ENCODE measurements around the gene ABLIM1.
A peak's percentile ranks its signal among the peaks of the same experiment; 100 is the strongest.
"Not testable (repeated sequence)": the region's sequence is repeated elsewhere in the genome, so short reads cannot be mapped to it uniquely, and the experiment has no call there.

ABLIM1 gene

DNA sequence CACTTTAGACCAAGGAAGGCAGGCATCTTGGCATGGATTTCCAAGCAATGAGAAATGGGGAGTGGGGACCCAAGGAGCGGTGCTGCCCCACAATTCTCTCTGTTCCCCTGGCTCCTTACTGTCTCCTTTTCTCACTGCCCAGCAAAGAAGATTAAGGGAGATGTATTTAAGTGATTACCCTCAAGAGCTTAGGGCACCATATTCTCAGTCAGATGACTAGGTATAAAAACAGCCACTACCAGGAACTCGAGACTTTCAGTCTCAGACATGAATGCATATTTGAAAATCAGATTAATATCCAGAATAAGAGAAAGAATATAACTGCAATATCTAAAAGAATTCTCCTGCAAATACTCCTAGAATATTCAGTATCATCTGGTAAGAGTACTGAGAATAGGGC, at the start of gene ABLIM1:
Gene ABLIM1 (minus strand): TSS at position 101 of the 400 bp plus-strand sequence. CDS start 75 bp downstream, at position 26.
- DNase-seq = no peak

DNA sequence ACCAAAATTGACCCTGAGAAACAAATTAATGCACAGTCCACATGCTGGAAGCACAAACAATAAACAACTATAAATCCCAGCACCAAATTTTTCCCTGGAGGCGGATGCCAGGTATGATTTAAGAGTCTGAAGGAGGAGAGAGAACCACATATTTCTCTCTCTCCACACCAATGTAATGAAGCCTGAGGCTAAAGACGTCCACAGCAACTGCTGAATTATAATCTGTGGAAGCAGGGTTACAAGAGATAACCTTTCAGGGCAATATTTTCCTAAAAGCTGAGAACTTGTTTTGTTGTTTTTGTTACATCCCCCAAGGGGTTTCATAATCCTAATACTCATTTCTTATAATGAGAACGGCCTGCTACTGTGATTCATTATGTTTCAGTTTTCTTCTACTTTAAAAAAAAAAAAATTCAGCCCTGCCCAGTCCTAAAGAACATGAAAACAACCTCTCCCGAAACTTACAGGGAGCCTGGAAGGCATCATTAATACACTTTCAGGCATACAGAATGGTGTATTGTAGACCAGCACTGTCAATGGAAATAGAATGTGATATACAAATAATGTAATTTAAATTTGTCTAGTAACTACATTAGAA, 48.5 kb upstream of the ABLIM1 start:
- DNase-seq = no peak

GRCh38 chr10:114704679-114705078, 46.6 kb upstream of the ABLIM1 start:
- no peak for DNase-seq

DNA sequence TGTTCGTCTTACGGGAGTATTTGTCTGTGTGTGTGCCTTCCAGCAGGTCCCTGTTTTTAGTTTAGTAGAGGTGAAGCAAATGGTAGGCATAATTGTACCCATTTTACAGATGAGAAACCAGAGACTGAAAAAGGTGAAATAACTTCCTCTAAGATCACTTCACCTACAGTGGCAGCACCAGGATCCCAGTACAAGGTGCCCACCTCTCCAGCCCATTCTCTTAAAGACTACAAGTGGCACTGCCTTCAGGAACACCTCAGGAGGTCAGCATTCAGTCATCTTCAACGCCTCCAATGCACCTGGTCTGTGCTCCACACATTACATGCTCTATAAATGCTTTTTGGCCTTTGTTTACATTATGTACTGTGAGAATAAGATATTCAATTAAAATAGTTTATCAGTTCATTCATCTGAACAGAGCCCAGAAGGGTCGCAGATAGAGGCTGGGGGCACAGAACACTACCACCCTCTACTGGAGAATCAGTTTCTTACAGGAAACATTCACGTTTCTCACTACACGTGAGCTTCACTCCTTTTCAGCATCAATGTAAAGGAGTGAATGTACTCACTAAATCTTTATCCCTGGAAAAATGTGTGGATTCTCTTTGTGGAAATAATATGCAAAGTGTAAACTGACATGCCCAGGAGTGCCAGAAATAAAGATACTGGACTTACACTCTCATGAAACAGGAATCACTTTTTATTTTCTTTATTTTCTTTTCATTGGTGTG, 45.5 kb upstream of the ABLIM1 start:
- DNase-seq = peak; percentile 47

DNA sequence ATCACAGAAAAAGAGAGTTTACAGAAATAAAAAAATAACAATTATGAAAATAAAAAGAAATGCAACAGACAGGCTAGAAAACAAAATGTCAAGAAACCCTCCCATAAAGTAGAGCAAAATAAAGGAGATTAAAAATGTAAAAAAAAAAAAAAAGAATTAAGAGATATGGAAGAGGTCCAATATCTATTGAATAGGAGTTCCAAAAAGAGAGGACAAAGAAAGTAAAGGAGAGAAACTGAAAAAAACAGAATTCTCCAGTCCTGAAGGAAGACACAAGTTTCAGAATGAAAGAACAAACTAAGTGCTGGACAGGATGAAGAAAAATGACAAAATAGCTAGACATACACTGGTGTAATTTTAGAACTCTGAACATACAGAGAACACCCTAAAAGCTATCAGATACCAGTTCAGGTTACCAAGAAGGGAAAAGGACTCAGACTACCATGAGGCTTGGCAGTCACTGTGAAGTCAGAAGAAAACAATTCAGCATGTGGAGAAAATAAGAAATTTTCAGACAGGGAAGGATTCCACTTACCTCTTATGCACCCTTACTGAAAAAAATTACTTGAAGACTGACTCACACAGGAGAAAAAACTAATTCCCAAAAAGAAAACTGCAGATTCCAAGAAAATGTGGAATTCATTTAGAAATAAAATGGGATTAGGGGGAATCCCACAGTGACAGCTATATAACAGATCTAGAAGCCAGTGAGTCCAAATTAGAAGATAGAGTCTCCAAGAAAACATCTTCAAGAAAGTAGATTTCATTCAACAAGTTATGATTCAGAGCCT, 40.4 kb upstream of the ABLIM1 start:
- peak; percentile 45 for DNase-seq

- peak; percentile 86 for DNase-seq
These were observed 39.1 kb upstream of the ABLIM1 start for GRCh38 chr10:114697061-114697598.

DNA sequence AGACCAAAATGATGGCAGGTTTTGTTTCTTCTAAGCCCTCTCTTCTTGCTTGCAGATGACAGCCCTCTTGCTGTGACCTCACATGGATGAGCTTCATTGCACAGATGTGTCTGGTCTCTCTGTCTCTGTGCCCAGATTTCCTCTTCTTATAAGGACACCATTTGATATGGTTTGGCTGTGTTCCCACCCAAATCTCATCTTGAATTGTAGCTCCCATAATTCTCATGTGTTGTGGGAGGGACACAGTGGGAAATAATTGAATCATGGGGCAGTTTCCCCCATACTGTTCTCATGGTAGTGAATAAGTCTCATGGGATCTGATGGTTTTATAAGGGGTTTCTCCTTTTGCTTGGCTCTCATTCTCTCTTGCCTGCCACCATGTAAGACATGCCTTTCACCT, 38.2 kb upstream of the ABLIM1 start:
- DNase-seq = not testable (repeated sequence)

DNA sequence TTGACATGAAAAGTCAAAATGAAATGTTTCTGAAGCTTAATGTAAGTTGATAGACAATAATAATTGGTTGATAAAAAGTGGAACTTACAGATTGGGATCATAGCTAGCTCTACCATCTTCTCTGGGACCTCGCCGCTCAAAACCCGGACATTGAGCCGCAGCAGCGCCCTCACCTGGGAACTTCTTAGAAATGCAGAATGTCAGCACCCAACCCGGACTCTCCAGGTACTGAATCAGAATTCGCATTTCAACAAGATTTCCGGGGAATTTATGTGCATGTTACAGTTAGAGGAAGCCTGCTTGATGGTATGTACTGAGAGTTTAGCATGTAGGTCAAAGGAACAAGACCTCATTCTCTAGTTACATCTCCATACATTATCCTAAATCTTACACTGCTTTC, 36.7 kb upstream of the ABLIM1 start:
- DNase-seq = peak; percentile 35

GRCh38 chr10:114694062-114694461, 36.0 kb upstream of the ABLIM1 start:
- no peak for DNase-seq

DNA sequence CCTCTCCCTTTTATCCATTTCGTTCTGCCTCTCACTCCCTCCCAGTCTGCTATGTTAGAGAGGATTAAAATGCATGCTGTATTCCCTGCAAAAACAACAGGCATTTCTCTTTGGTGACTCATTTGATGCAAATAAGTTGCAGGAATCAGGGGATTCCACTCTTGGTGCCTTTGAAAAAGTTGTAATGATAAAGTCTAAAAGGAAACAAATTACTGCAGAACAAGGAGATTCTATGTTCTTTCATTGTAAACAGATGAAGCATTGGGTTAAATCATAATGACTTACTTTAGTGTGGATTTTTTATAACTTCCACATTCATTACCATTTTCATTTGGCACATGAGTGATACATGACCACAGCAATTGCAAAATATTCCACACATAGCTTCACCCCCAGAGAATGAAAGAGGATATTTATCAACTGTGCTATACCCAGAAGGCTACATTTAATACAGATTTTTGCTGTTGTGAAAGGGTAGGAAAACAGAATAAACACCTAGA, 33.4 kb upstream of the ABLIM1 start:
- DNase-seq = peak; percentile 70

GRCh38 chr10:114688786-114689185, 30.7 kb upstream of the ABLIM1 start:
- DNase-seq = no peak

DNA sequence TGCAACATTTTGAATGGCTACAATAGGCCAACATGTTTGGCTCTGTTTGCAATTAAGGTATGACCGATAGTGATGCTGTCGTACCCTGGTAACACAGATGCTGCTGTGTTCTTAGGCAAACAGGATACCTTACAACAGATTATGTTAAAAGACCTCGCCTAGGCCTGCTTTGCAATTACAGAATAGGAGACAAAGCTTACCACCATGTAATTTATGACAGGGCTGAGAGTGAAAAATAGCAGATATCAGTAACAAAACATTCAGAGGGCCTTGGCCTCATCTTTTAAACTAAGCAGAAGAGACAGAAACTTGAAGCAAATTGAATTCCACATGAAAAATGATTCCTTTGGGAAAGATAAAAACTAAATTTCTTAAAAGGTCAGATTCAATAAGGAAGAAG, 29.4 kb upstream of the ABLIM1 start:
- DNase-seq = no peak

DNA sequence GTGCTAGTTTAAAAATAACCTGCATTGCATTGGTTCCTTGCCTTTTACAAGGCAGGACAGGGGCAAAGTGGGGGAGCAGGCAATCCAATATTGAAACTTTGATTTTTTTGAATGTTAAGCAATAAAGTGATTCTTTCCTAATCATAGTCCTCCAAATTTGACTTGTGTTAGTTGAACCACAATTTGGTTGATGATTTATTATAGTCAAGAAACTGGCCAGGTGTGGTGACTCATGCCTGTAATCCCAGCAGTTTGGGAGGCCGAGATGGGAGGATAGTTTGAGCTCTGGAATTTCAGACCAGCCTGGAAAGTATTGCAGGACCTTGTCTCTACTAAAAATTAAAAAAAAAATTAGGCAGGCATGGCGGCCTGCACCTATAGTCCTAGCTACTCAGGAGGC, 27.9 kb upstream of the ABLIM1 start:
- no peak for DNase-seq

GRCh38 chr10:114685456-114685855, 27.4 kb upstream of the ABLIM1 start:
- DNase-seq = no peak

DNA sequence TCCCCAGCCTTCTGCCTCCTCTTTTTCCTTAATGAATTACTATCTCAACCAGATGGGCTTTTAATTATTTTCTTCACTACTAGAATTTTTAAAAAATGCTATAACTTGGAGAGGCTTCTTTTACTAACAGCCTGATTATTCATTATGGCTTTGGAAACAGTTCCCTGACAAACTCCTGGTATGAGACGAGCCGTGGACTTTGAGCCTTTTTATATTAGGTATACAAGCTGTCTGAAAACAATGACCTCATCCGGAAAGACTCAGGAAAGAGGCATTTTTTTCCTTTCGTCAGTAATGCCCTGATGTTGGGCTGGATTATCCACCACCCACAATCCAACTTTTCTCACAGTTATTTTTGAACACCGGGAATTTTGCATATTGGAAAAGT, 26.7 kb upstream of the ABLIM1 start:
- peak; percentile 82 for DNase-seq

DNA sequence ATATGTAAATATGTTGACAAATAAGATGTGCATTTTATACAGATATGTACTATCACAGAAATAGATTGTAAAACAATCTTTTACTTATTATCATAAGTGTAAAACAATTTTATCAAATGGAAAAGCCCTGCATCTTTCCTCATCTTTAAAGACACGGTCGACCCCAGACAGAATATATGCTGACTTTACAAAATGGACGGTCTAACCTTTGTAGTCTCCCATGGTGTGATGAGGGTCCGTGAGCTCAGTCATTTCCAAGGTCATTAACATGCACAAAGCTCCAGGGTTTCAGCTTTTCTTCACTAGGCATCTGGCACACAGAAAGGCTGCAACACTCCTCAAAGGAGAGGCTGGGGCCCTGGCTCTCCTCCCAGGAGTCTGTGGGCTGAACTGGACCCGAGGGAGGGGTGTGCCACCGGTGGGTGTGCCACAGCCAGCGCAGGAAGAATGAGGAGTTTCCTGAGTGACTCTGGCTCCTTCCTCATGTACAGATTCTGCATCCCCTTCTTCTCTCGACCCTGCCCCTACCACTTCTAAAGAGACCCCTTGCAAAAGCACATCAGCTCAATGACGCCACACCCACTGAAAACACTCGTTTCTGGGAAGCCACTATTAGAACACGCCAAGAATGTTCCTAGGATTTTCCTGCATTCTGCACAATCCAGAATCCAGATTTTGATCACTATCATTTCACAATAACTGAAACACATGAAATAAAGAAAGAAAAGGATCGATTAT, 26.2 kb upstream of the ABLIM1 start:
- peak; percentile 60 for DNase-seq

- no peak for DNase-seq
These were observed 25.5 kb upstream of the ABLIM1 start for GRCh38 chr10:114683593-114683992.

DNA sequence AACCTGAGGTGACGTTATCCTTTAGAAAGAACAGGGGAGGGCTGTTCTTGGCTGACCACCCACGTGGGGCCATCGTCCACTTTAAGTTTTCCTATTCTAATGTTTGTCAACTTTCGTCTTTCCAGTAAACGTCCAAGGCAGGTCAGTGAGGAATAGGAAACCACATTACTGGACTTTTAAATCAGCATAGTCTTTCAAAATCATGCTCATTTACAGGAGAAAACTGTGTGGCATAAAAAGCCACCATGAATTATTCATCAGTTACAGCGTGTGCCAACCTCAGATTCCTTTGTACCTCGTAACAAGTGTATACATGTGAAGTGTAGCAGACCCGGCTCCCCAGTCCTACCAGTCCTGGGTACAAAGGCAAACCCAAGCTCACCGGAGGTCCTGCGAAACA, 25.1 kb upstream of the ABLIM1 start:
- no peak for DNase-seq

GRCh38 chr10:114682532-114682931, 24.5 kb upstream of the ABLIM1 start:
- no peak for DNase-seq

GRCh38 chr10:114682121-114682520, 24.0 kb upstream of the ABLIM1 start:
- DNase-seq = no peak

DNA sequence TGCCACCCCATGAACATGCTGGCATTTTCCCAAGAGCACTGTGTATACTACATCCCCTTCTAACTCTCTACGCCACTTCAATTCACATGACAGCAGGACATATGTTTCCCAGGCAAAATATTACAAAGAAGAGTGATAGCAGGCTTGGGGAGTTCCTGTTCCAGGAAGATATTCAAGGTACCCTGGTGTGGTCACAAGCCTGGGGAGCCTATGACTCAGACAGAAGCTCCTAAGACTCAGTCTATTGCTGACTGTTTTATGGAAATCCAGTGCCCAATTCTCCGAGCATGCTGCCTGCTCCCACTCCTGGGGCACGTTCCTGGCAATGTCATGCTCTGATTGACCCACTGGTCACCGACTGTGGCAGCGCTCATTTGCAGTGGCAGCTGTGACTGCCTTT, 23.5 kb upstream of the ABLIM1 start:
- DNase-seq = peak; percentile 39

DNA sequence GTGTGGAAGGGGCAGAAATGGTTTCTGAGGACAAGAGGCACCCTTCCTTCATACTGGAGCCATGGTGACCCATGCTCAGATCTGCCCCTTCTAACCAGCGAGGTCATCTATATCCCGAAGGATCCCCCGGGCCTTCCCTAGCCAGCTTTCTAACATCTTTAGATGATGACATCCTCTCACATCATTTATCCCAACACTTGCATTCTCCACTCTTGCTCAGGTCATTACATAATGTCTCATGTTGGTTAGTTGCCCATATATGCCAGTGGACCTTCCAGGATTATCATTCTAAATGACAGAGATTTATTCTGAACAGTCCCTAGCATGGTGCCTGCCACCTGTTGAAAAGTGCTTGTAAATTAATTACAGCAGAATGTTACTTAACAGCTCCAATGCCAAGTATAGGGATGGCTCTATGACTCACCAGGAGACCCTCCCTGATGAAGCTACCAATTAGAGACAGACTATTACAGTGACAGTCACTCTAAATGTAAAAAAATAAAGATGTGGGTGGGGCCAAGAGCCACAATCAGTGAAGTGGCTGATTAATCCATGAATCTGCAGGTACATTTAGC, 22.6 kb upstream of the ABLIM1 start:
- no peak for DNase-seq
